HG03097 (cell line): ENCODE data around the gene IL9.

Experiments
- ATAC-seq: cut with Tn5 transposase; IDR thresholded peaks from one replicate; pipeline ENCODE4 v1.9.1; 2021; ENCODE audit not compliant: unreplicated experiment, low FRiP score

Gene IL9

DNA sequence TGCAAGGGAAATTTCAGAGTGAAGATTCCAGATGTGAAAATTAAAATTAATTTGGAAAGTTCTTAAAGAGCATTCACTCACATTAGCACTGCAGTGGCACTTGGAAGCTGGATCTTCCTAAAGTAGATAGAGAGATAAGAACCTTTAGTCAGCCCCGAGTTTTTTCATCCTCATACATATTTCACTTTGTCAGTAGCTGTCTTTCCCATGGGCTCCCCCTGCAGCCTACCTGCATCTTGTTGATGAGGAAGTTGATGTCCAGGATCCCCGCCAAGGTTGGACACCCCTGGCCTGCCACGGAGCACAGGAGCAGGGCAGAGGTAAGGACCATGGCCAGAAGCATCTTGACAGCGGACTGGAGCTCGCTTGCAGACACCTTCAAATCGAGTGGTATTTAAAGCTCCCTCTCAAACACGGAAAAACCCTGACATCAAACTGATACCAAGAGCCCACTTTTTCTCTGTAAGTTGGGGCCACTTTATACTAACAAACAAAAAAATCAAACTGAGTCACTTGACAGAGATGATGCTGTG lies at the start of gene IL9:
Gene IL9, minus strand, starts transcription at position 368 of the 533 bp plus-strand sequence. Its CDS starts 25 bp downstream, at position 343.
- ATAC-seq: no peak

DNA sequence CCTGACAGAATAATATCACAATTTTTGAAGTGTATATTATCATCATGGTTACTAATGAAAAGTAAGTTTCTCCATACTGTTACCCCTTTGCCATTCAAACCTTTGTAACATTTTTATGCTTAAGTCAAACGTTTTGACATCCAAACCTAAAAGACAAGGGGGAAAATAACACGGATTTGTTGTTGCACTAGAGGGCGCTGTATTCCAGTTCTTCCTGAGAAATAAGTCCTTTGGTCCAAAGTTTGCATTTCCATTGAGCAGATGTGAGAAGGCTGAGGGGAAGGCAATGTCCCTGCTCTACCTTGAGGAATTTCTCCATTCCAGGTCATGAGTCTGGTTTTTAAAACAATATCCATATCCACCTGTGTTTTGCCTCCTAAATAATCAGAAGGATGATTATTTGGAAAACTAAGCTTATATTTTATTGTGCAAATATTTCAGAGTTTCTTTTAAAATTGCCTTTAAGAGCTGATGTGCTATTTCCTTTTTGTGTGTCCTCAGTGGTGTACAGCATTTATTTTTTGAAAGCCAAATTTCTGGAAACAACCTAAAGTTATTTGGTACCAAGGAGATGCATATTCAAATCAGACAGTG lies 49.4 kb upstream of the IL9 start:
- no peak for ATAC-seq

DNA sequence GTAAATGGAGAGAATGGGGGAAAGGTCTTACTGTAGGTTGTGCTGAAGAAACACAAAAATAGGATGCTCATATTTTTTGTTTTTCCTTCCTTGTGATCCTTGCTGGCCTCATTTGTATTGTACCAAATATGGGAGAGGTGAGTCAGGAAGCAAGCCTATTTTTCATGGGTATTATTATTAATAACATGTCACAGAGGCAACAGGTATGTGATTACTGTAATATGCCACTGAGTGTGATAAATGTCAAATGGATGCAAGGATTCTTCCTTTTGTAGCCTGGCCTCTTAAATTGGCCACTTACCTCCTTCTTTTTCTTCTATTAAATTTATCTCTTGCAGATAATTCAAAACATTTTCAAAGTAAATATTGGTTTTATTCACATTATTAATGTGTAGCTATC lies 48.9 kb upstream of the IL9 start:
- ATAC-seq: no peak

DNA sequence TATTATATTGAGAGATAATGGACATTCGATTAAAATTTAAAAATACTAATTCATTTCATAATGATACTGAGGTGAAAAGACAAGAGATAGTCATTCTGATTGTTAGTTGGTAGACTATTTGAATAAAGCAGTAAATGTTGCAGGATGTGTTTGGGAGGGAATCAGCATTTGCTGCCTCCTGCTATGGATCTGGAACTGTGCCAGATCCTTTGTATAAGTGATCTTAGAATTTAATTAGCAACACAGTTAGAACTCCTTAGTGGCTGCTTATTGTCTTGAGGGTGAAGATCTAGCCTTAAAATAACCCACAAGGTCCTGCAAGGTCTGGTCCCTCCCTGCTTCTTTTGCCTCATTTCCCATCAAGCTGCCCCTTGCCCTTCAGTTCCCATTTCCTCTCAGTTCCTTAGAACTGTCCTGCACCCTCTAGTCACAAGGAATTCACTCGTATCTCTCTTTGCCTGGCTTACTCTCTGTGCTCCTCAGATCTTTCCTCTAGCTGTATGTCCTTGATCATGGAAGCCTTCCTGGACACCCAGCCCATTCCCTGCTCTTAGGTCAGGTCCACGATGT lies 46.6 kb upstream of the IL9 start:
- no peak for ATAC-seq

DNA sequence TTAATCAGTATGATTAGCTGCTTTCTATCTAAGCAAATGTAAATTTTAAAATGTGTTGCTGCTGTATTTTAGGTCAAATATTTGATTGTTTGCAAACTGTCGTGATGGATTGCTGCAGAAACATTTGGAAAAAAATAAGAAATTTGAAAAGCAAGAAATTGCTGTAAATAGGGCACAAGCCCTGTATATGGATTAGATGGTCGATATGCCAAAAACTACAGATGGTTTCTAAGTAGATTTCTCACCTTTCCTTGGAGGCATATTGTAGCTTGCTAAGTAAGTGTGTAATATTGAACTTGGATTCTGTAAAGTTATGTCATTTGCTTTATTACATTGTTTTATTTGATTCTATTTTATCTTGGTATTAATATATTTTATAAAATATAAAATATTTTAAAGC lies 46.1 kb upstream of the IL9 start:
- ATAC-seq: no peak

DNA sequence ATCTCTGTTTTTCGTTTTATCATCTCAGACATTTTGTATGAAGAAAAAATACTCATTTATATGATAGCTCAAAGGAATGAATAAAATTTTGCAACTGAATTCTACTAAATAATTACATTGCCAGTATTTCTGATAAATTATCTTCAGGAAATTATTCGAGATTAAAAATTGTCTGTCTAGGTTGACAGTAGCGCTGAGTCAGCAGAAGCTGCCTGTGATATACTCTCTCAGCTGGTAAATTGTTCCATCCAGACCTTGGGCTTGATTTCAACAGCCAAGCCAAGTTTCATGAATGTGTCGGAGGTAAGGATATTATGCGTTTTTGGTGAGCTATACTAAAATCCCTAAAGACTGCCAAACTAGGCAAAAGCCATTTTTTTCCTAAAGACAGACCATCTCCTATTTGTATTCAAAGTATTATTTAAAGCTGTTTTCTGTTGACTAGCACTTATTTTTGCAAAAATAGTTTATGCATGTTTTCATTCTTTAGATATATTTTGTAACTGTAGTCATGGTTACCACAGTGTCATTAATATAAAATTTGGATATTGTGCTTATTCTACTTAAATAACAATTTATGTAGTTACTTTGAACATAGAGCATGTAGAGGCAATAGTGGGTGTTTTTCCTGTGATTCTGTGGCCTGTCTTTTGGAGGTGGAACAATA lies 41.7 kb upstream of the IL9 start:
- no peak for ATAC-seq

DNA sequence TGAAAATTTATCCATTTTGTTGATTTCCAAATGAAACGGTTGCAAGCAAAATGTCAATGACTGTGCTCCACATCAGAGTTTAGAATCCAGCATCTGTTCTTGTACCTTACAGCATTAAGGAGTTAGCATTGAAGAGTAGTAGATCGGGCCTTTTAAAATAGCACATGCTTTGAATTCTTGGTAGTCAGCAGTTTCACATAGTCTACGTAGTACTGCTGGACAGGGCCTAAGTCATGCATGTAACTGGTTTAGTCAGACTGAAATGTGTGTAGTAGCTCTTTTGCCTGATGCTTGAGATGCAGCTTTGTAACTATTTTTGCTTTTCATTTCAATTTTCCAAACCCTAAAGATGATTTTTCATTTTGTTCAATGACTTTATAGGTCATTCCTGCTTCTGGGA lies 39.3 kb upstream of the IL9 start:
- no peak for ATAC-seq

DNA sequence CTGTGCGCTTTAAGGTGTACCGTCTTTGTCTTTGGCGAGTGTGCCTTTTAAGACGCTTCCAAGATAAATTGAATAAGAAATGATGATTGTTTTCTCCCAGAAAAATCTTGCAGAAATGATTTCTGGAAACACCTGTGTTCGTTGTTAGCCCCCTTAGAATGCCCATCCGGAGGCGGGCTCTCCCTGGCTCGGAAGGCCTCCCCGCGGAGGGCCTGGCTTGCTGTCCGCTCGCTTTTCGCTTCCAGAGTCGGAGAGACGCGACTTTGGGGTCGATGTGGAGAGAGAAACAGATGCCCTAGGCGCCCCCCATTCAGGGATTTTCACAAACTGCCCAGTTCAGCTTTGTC lies 35.3 kb upstream of the IL9 start:
- ATAC-seq: no peak

DNA sequence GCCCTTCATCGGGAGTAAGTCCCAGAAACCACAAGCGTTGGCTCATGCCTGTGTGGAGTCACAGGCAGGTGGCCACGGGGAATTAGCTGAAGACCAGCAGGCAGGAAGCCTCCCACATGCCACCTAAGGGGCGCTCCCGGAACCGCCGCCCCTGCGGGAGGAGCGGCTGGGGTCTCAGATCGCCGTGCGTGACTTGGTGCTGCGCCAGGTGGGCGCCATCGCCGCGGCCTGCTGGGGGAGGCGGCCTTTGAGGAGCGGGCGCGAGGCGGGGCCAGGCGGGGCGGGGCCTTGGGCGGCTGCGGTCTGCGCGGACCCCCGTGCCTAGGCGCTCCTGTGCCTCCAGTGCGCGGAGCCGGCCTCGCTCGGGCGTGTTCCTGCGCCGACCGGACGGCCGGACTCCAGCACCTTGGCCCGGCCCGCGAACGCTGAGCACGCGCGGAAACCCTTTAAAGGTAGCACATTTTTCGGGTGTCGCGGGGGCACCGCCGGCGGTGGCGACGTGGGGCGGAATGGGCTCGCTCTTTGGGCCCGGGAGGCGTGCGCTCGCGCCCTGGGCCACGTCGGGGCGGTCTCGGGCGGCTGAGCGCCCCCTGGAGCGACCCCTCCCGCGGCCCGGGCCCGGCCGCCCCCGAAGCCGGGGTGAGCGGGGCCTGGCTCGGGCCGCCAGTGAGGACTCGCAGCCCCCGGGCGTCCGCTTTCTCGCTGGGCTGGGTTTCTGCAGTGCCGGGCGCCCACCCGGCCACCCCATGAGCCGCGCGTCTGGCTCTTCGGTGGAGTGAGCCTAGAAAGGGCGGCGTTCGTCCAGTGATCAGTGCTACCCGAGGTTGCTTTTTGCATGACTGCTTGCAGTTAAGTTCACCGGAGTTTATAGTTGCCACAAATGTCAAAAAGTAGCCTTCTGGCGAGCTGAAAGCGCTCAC lies 34.6 kb upstream of the IL9 start:
- ATAC-seq: no peak

DNA sequence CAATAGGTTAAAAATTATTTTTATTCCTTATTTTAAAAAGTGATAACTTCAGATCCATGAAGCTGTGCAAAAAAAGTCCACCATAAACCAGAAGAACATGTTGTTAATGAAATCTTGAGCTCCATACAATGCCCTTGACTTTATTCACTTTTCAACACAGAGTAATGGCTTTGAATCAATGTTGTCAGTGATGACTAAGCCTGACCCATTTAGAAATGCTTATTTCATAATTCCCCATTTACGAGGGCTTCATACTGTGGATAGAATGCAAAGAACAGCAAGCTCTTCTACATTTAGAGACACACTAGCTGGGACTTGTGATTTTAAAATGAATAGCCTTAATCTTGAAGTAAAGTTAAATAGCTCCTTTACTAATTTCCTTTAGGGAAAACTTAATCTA lies 25.7 kb upstream of the IL9 start:
- ATAC-seq: no peak

DNA sequence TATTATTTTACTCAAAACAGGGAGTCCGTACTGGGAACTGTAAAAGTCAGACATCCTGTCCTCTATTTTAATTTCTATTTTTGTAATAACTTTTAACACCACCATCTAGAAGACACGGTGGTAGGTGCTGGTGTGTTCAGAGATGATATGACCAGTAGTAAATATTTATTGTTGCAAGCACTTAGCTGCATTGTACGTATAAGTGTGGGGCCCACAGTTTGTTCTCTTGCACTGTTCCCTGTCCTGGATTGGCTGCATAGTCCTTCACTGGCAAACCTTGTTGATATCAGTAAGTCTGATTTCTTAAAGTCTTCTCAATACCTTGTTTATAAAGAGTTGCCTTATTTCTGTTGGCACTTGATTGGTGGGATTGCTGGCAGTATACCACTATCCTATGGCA lies 24.6 kb upstream of the IL9 start:
- ATAC-seq: no peak

DNA sequence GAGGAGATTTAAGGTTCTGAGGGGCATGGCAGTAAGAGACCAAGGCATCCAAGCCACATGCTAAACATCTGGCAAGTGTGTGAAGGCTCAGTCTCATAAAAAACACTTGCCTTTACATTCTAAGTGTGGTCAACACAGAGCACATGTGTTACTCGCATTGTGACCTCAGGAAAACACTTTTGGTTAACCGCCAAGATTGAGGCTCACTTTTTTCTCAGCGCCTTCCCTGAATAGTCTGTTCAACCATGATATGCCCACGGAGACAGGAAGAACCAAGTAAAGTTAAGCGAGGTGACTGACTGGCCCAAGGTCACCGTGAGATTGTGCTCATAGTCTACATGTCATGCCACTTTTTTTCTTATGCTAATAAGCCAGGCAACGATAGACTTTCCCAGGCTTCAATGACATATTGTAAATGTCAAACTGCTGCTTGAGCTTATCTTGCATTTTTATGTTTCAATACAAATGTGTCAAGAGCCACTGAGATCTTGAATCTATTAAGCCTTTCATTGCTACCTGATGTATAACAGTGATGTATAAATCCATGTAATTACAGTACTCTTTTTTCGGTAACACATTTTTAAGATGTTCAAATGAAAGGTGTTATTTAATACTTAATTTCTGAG lies 21.1 kb upstream of the IL9 start:
- ATAC-seq: no peak

DNA sequence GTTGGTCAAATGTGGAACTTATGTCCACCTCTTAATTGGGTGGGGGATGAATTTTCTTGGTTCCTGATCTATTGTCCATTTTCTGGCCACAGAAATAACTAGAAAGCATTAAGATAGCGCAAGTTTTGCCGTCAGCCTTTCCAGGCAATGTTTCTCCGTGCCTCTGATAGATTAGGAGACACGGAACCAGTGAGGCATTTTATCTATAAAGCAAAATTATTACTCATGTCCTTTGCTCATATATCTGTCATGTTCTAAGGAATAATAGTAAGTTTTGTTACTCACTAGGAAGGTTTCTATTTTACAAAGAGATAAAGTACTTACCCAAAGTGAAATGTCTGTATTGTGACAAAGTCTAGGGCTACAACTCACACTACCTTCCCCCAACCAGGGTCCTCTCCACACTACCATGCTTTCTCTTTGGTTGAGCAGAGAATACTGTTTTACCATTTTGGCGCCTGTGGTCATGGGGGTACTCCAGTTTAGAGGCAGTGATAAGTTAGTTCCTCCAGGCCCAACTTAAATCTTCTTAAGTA lies 19.9 kb upstream of the IL9 start:
- ATAC-seq: no peak

DNA sequence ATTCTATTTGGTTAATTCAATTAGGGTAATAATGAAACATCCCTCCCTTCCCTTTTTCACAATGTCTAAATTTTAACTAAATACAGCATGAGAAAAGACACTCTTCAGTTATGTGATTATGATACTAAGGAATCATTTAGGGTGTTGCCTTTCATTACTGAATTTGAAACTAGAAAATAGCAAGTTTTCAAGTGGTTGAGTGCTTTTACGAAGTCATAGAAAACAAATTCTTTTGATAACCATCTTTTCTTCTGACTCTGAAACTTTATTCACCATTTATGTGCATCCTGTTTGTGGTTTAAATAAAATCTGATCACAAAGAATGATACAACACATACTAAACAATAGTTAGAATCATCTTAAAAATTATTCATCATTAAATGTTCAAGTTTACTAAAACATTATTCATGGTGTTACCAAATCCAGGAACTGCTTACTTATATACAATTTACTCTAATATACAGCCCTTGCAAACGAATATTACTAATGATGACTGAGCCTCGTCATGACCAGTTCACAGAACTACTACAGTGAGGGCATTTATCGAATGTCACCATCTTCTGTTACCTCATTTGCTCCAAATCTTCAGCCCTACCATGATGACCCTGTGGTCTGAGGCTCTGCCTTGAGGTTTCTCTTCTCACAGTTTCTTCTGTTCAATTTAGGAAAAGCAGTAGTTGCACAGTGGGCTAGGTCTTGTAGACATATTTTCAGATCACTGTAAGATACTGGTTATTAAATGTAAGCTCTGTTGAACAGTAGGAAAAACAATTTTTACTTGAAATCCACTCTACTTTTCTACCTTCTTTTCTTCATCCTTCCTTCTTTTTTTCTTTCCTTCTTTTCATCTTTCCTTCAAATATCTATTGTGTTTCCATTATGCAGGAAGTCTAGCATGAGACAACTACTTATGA lies 18.3 kb upstream of the IL9 start:
- ATAC-seq: no peak

DNA sequence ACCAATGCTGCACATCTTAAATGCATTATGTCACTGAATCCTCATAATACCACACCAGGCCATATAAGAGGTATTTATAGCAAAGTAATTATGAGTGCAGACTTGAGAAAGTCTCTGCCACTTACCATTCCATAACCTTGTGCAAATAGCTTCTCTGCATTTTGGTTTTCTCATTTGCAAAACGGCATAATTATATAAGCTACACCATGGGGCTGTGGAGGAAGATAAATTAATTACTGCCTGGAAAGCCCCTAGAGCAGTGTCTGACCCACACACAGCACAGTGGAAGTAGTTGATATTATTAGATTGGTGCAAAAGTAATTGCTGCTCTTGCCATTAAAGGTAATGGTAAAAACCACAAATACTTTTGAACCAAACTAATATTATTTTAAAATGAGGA lies 9.5 kb upstream of the IL9 start:
- ATAC-seq: no peak

DNA sequence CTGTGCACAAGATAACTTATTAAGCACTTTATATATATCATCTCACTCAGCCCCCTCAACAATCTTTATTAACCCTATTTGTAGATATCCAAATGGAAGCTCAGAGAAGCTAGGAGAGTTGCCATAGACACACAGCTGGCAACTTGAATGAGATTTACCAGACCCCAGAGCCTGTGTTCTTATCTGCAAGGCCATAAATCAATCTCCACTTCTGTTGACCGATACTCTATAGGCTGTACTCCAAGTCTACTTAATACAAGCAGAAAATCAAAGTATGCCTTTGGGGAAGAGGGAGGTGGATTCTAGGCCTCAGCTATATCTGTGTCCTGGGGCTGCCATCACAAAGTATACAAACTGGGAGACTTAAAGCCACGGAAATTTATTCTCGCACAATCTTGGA lies 6.0 kb upstream of the IL9 start:
- ATAC-seq: no peak

DNA sequence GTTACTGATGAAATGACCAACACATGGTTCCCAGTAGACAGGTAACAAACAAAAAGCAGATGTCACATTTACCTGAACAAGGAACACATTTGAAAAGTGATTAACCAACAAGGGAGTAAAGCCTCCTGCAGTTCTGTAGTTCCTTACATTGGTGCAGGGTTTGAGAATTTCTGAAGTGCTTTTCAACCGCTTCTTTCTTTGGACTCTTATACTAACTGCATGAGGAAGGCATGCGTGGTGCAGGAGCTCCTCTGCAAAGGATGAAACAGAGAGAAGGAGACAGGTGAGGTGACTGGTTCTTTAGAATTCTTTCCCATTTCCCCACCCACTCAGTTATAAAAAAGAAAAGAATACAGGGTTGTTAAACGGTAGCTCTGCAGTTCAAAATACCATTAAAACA lies 4.6 kb upstream of the IL9 start:
- ATAC-seq: no peak

DNA sequence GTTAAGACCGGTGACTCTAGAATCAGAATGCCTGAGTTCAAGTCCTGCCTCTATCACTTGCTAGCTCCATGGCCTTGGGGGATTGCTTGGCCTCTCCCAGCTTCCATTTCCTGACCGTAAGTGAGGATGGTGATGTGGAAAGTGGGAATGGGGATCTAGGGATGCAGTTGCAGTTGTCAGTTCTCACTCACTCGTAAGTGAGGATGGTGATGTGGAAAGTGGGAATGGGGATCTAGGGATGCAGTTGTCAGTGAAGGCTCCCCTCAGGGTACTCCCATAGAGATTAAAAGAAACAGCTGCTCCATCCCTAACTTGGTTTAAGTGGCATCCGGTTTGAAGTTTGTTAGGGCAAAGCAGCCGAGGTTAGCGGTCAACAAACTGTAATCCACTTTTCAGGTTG lies 3.0 kb upstream of the IL9 start:
- no peak for ATAC-seq

DNA sequence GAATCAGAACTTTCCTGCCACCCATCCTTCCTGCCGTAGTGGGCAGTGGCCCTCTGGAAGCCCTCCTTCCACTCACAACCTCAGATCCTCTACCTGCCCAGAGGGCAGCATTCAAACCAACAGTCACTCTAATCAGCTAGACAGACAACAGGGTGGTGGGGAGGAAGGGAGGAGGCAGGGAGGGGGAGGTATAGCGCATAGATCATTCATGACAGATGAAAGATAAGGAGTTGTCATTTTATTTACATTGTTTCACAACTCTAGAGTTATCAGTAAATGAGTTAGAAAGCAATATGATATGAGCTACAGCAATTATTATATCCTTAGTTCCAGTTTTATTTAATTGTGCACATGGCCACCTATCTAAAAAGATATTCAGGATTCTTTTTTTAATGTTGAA lies 852 bp downstream of the IL9 start:
- ATAC-seq: no peak

DNA sequence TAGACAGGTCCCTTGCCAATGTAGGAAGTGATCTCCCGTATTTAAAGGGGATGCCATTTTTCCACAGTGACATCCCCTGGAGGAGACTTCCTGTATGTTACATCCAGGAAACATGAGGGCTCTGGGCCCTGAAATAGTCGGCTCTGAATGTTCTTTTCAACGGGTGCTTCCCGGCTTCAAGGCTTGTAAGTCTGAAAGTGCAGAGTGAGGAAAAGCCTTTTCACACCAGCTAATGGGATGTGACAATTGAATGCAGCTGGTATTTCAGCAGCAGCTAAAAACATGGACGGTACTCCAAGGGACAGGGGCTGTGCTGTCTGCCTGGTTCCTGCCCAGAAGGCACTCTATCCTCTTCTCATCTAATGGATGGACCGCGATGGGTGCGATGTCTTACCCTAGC lies 1.4 kb downstream of the IL9 start:
- no peak for ATAC-seq
